Esophagus muscularis mucosa (tissue), 4 donors: ENCODE measurements around the gene C15orf39. TPM values are rescaled to one million over a fixed set of nuclear protein-coding genes. Genes with fewer than 3 reads are reported as not detected.

Source experiments
- DNase-seq: peaks from one replicate; pipeline ENCODE4 v3.0.0-alpha.2; 2017; ENCODE audit errors: extremely low spot score
- H3K27ac ChIP-seq, 4 donors: fragments of 200-600 bp; sonication (generic); replicated peaks in 1 of 4; 1 replicate in 3 of 4; 2 replicates in 1 of 4; pipeline ENCODE4 v1.5.1; 2016 to 2019; ENCODE audit warnings: mild to moderate bottlenecking in 1 of 4
- H3K27me3 ChIP-seq, 4 donors: fragments of 200-600 bp; sonication (generic); one replicate each; pipeline versions ENCODE4 v1.5.1 to v1.6.0; 2016 to 2019
- H3K36me3 ChIP-seq, 4 donors: fragments of 200-600 bp; sonication (generic); one replicate each; pipeline ENCODE4 v1.5.1; 2016 to 2019
- H3K4me1 ChIP-seq, 4 donors: fragments of 200-600 bp; sonication (generic); one replicate each; pipeline ENCODE4 v1.5.1; 2016 to 2019
- H3K4me3 ChIP-seq, 4 donors: fragments of 200-600 bp; sonication (generic); 1 replicate in 2 of 4; 2 replicates in 2 of 4; pipeline ENCODE4 v1.5.1; 2016 to 2019; ENCODE audit warnings: mild to moderate bottlenecking in 4 of 4, moderate library complexity in 1 of 4
- H3K9me3 ChIP-seq, 4 donors: fragments of 200-600 bp; sonication (generic); 1 replicate in 3 of 4; 2 replicates in 1 of 4; pipeline ENCODE4 v1.5.1; 2016 to 2019
- CTCF ChIP-seq, 3 experiments: fragments of 200-600 bp in 2 of 3; fragments of 450-650 bp in 1 of 3; sonication (generic) in 2 of 3; IDR thresholded peaks; one replicate each; pipeline ENCODE4 v1.5.1; 2017 to 2019; ENCODE audit warnings: antibody characterized with exemption in 3 of 3, mild to moderate bottlenecking in 2 of 3, moderate library complexity in 1 of 3
- EP300 ChIP-seq: sonication (generic); formaldehyde crosslinking; IDR thresholded peaks from one replicate; pipeline ENCODE4 v1.6.1; 2017; ENCODE audit warnings: antibody characterized with exemption
- POLR2A ChIP-seq: fragments of 450-650 bp; IDR thresholded peaks from one replicate; pipeline ENCODE4 v1.6.1; 2017; ENCODE audit warnings: antibody characterized with exemption, moderate library complexity, mild to moderate bottlenecking, low read depth
- POLR2AphosphoS5 ChIP-seq, 2 donors: sonication (generic); formaldehyde crosslinking; IDR thresholded peaks; one replicate each; pipeline ENCODE4 v1.6.1; 2017; ENCODE audit warnings: antibody characterized with exemption in 2 of 2
- WGBS: methylation state at CpG from one replicate; pipeline ENCODE4 v1.1.5; 2018; 5-methylcytosine and 5-hydroxymethylcytosine counted together
- intact Hi-C: fragments of 100-400 bp; cut with DNase I; formaldehyde crosslinking; loops from one replicate; pipeline ENCODE4 v1.15.1; 2023
- total RNA-seq, 4 donors: library from RNA; depleted of rRNA; stranded (reverse); fragments of >200 nt; gene quantifications; one replicate each; pipeline versions ENCODE4 v1.1.0 to v1.2.1, GENCODE V29; 2016

C15orf39 gene
- total RNA-seq, 4 donors from 2014 or later = 7.5 to 17.7 (median 13.4) TPM

DNA sequence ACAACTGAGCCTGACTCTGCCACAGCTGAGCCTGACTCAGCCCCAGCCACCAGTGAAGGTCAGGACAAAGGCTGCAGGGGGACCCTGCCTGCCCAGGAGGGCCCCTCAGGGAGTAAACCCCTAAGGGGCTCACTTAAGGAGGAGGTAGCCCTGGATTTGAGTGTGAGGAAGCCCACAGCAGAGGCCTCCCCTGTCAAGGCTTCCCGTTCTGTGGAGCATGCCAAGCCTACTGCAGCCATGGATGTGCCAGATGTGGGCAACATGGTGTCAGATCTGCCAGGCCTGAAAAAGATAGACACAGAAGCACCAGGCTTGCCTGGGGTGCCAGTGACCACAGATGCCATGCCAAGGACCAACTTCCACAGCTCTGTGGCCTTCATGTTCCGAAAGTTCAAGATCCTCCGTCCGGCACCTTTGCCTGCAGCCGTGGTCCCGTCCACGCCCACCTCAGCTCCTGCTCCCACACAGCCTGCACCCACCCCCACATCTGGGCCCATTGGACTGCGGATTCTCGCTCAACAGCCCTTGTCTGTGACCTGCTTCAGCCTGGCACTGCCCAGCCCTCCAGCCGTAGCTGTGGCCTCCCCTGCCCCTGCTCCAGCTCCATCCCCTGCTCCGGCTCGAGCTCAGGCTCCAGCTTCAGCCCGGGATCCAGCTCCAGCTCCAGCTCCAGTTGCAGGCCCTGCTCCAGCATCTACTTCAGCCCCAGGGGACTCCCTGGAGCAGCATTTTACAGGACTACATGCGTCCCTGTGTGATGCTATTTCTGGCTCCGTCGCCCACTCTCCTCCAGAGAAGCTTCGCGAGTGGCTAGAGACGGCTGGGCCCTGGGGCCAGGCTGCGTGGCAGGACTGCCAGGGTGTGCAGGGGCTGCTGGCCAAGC, 6.2 kb downstream of the C15orf39 start:
- Histone ChIP-seq H3K4me3 (no peak overlapping the region), H3K27ac (no peak overlapping the region), H3K27me3 (no peaks in the 10 kb centered on the region), H3K9me3 (no peaks in the 10 kb centered on the region), H3K36me3 (peaks cover 44 to 74% (median 71%) of the 10 kb centered on the region in 4 donors), H3K4me1 (peaks cover 48 to 84% (median 61%) of the 10 kb centered on the region in 4 donors)
- 82% methylated on average over 15 of the region's 20 CpGs for WGBS
- intact Hi-C loops = loop anchor here (10.0 kb wide), 1 partner anchor 253 kb away; the partner anchor contains the start of gene RPP25
- no peak for TF ChIP-seq EP300
- no peak for TF ChIP-seq POLR2A
- TF ChIP-seq CTCF (IDR thresholded peaks at IDR 0.05) = no peak
- no peak for TF ChIP-seq POLR2AphosphoS5 (IDR thresholded peaks at IDR 0.05)
- no peak for DNase-seq

- intact Hi-C loops = loop anchor here (10.0 kb wide), 1 partner anchor 254 kb away; the partner anchor contains the start of gene RPP25
- WGBS = 88% methylated on average over 3 of the region's 32 CpGs
- TF ChIP-seq EP300 (no peak), POLR2AphosphoS5 (IDR thresholded peaks at IDR 0.05) (no peak), POLR2A (no peak), CTCF (IDR thresholded peaks at IDR 0.05) (no peak)
- Histone ChIP-seq H3K9me3 (no peaks in the 10 kb centered on the region), H3K4me3 (no peak overlapping the region), H3K27me3 (no peaks in the 10 kb centered on the region), H3K27ac (no peak overlapping the region), H3K36me3 (peaks cover 44 to 82% (median 79%) of the 10 kb centered on the region in 4 donors), H3K4me1 (peaks cover 39 to 75% (median 53%) of the 10 kb centered on the region in 4 donors)
- DNase-seq = no peak
Measured at GRCh38 chr15:75208501-75209288, 7.0 kb downstream of the C15orf39 start.

GRCh38 chr15:75209289-75209676, 7.6 kb downstream of the C15orf39 start:
- peaks cover 44 to 84% (median 82%) of the 10 kb centered on the region in 4 donors for H3K36me3 ChIP-seq
- H3K9me3 ChIP-seq = no peaks in the 10 kb centered on the region
- intact Hi-C loops = loop anchor here (10.0 kb wide), 1 partner anchor 254 kb away; the partner anchor contains the start of gene RPP25
- H3K4me3 ChIP-seq = no peak overlapping the region
- 73% methylated on average over 8 of the region's 8 CpGs for WGBS
- H3K27ac ChIP-seq = no peak overlapping the region
- H3K4me1 ChIP-seq = peaks cover 34 to 69% (median 47%) of the 10 kb centered on the region in 4 donors
- no peak for TF ChIP-seq EP300
- no peak for TF ChIP-seq POLR2A
- TF ChIP-seq POLR2AphosphoS5 (IDR thresholded peaks at IDR 0.05) = no peak
- TF ChIP-seq CTCF (IDR thresholded peaks at IDR 0.05) = no peak
- DNase-seq = no peak
- no peaks in the 10 kb centered on the region for H3K27me3 ChIP-seq

DNA sequence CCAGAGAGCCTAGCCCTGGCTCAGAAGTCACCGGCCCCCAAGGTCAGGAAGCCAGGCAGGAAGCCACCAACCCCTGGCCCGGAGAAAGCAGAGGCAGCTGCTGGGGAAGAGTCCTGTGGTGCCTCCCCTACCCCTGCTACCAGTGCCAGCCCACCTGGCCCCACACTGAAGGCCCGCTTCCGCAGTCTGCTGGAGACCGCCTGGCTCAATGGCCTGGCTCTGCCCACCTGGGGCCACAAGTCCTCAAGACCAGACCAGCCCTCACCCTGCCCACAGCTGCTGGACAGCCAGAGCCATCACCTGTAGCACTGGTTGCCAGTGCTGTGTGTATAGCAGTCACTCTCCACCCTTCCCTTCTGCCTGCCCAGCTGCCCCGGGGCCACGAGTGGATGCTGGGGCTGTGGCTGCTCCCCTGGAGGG, 9.1 kb downstream of the C15orf39 start:
- Histone ChIP-seq H3K9me3 (no peaks in the 10 kb centered on the region), H3K4me3 (no peak overlapping the region), H3K27ac (no peak overlapping the region), H3K27me3 (no peaks in the 10 kb centered on the region), H3K4me1 (peaks cover 19 to 54% (median 36%) of the 10 kb centered on the region in 4 donors), H3K36me3 (peaks cover 44 to 89% (median 79%) of the 10 kb centered on the region in 4 donors)
- WGBS = 79% methylated on average over 5 of the region's 7 CpGs
- no peak for TF ChIP-seq EP300
- no peak for TF ChIP-seq POLR2AphosphoS5 (IDR thresholded peaks at IDR 0.05)
- TF ChIP-seq POLR2A = no peak
- TF ChIP-seq CTCF (IDR thresholded peaks at IDR 0.05) = no peak
- intact Hi-C loops = no loop called here
- DNase-seq = no peak
